ENCODE results near the gene RAE1.
"Not testable (repeated sequence)": the region's sequence is repeated elsewhere in the genome, so short reads cannot be mapped to it uniquely, and the experiment has no call there.

The RAE1 gene

GRCh38 chr20:57413986-57414385 is 62.9 kb downstream of the RAE1 start:
- DNase-seq (ENCODE audit: low read depth), result no peak
- no peak for TF ChIP-seq CTCF (conservative IDR thresholded peaks at IDR 0.05; ENCODE audit: control insufficient read depth, insufficient read depth, low read depth, low read length)
- no peak overlapping the region for H3K4me3 ChIP-seq (ENCODE audit: control insufficient read depth, low read depth, low read length)

GRCh38 chr20:57414867-57415592 is 64.0 kb downstream of the RAE1 start:
- no peak overlapping the region for H3K4me3 ChIP-seq (ENCODE audit: control insufficient read depth, low read depth, low read length)
- no peak for TF ChIP-seq CTCF (conservative IDR thresholded peaks at IDR 0.05; ENCODE audit: control insufficient read depth, insufficient read depth, low read depth, low read length)
- peak; percentile 30 for DNase-seq (ENCODE audit: low read depth)

DNA sequence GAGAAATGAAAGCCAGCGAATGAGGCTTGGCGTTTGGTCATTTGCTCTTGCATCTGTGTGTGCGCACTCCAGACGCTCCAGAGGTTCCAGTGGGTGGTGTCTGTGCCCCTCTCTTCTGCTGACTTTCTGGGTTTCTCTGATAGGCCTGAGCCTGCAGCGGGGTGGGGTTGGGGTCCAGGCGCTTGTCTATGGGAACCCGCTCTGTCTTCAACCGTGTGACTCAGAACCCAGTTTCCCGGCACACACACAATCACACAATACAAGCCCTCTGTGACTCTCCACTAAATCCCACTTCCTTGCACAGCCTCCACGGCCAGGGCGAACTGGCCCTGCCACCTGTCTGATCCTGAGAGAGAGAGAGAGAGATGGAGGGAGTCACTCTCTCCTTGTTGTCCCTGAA is 64.7 kb downstream of the RAE1 start:
- TF ChIP-seq CTCF (conservative IDR thresholded peaks at IDR 0.05; ENCODE audit: control insufficient read depth, insufficient read depth, low read depth, low read length), result no peak
- no peak overlapping the region for H3K4me3 ChIP-seq (ENCODE audit: control insufficient read depth, low read depth, low read length)
- no peak for DNase-seq (ENCODE audit: low read depth)

- H3K4me3 ChIP-seq (ENCODE audit: control insufficient read depth, low read depth, low read length), result no peak overlapping the region
- no peak for DNase-seq (ENCODE audit: low read depth)
- no peak for TF ChIP-seq CTCF (conservative IDR thresholded peaks at IDR 0.05; ENCODE audit: control insufficient read depth, insufficient read depth, low read depth, low read length)
These were observed 65.4 kb downstream of the RAE1 start for GRCh38 chr20:57416296-57417022.

DNA sequence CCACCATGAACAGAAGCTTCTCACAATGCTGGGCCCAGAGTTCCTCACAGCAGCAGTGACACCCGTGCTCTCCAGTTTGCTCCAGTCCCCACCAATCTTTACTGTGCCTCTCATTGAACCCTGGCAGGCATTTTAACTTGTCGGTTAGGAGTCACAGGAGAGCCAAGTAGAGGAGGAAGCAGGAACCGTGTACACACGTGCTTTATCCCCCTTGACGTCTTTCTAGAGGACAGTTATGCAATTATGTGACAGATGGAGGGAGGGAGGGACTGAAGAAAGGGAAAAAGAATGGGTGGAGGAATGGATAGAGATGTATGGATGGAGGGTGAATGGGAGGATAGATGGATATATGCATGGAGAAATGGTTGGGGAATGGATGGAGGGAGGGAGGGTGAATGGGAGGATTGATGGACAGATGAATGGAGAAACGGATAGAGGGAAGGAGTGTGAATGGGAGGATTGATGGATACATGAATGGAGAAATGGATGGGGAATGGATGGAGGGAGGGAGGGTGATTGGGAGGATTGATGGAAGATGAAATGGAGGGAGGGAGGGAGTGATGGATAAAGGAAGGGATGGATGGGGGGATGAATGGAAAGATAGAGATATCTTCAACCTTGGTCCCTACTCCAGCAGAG is 66.1 kb downstream of the RAE1 start:
- no peak for DNase-seq (ENCODE audit: low read depth)
- TF ChIP-seq CTCF (conservative IDR thresholded peaks at IDR 0.05; ENCODE audit: control insufficient read depth, insufficient read depth, low read depth, low read length), result no peak
- no peak overlapping the region for H3K4me3 ChIP-seq (ENCODE audit: control insufficient read depth, low read depth, low read length)

DNA sequence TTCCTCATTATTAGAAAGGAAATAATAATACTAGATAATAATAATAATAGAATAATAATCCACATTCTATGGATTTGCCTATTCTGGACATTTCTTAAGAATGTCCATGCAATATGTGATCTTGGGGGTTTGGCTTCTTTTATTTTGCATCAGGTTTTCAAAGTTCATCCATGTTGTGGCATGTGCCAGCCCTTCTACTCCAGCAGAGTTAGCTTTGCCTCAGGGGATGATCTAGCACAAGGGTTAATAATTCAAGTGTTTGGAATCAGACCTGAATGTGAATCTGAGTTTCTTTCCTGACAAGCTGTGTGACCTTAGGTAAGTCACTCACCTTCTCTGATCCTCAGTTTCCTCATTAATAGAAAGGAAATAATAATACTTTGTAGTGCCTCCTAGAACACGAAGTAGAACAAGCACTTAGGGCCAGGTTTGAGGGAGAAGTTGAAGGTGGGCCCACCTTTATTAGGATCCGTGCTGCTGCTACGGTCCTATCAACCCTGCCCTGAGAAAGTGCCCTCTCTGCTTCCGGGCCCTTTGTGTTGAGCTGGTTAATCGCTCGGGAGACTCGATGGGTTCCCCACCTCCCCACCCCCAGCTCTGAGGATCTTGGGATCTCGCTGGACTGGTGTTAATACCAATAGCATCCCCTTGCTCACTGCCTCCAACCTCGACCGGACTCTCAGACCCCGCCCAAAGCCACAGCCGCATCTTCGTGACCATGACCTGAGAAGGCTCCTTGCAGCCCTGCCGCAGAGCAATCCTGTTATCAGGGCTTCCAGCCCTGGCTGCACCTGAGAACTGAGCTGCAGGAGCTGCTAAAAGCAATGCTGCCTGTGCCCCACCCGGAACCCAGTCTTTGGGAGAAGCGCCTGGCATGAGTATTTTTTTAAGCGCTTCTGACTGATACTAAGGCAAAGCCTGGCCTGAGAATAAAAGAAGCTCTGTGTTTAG is 67.0 kb downstream of the RAE1 start:
- H3K4me3 ChIP-seq (ENCODE audit: control insufficient read depth, low read depth, low read length), result no peak overlapping the region
- no peak for TF ChIP-seq CTCF (conservative IDR thresholded peaks at IDR 0.05; ENCODE audit: control insufficient read depth, insufficient read depth, low read depth, low read length)
- no peak for DNase-seq (ENCODE audit: low read depth)

- not testable (repeated sequence) for DNase-seq (ENCODE audit: low read depth); H3K4me3 ChIP-seq (ENCODE audit: control insufficient read depth, low read depth, low read length)
These were observed 68.4 kb downstream of the RAE1 start for GRCh38 chr20:57419479-57419878.

Measured in fibroblast of mammary gland (primary cell).